C4-2B (cell line): Measurements from ENCODE around the gene THADA.

ENCODE experiments used
- H3K27ac ChIP-seq: fragments of 450-650 bp; 2 replicates; pipeline ENCODE4 v1.5.1; 2017
- ZFX ChIP-seq: fragments of 450-650 bp; IDR thresholded peaks from 2 replicates; pipeline ENCODE4 v1.6.1; 2017
- TF ChIP-seq, protein P1 (sequence below): fragments of 450-650 bp; conservative IDR thresholded peaks from 2 replicates; pipeline ENCODE4 v1.5.1; 2017; ENCODE audit warnings: mild to moderate bottlenecking

THADA gene

DNA sequence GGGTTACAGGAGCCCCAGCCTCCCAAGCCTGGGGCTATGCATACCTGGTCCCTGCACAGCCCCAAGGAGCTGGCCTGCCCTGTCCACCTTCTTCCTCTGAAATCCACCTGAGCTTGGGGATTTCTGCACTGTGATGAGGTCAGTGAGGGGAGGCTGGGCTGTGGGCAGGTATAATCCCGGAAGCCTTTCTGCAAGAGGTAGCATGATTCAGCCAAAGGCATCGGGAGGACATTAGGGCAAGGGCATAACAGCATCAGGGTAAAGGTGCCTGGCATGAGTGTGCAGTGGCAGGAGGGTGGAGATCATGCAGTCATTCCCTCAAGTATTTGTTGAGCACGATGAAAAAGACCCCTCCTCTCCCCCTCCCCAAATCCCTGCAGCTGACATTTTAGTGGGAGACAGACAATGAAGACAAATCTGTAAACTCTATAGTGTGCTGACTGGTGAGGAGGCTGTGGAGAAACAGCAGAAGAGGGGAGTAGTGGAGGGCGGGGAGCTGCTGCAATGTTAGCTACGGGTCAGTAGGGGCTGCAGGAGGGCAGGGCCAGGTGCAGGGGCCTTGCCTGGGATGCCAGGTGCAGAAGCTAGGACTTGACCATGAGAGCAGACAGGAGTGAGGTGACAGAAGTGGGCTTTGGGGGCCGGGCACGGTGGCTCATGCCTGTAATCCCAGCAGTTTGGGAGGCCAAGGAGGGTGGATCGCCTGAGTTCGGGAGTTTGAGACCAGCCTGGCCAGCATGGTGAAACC, 388.1 kb downstream of the THADA start:
- H3K27ac ChIP-seq: no peak overlapping the region
- no peak for TF ChIP-seq ZFX
- TF ChIP-seq, protein P1, sequence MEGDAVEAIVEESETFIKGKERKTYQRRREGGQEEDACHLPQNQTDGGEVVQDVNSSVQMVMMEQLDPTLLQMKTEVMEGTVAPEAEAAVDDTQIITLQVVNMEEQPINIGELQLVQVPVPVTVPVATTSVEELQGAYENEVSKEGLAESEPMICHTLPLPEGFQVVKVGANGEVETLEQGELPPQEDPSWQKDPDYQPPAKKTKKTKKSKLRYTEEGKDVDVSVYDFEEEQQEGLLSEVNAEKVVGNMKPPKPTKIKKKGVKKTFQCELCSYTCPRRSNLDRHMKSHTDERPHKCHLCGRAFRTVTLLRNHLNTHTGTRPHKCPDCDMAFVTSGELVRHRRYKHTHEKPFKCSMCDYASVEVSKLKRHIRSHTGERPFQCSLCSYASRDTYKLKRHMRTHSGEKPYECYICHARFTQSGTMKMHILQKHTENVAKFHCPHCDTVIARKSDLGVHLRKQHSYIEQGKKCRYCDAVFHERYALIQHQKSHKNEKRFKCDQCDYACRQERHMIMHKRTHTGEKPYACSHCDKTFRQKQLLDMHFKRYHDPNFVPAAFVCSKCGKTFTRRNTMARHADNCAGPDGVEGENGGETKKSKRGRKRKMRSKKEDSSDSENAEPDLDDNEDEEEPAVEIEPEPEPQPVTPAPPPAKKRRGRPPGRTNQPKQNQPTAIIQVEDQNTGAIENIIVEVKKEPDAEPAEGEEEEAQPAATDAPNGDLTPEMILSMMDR: no peak

DNA sequence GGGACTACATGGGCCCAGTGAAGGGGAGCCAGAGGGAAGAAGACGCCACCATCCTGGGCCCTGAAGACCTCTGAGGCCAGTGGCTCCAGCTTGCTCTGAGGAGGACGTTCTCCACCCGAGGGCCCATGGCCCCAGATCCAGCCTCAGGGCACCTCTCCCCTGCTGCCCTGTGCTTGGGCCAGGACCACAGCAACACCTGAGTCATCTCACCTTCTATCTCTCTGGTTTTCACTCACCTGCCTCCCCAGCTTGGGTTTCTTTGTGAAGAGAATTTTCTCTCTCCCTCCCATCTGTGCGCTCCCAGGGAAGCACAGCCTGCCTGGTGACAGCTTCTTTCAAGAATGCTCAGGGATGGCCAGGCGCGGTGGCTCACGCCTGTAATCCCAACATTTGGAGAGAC, 389.2 kb downstream of the THADA start:
- no peak overlapping the region for H3K27ac ChIP-seq
- TF ChIP-seq, protein P1: no peak
- TF ChIP-seq ZFX: no peak

DNA sequence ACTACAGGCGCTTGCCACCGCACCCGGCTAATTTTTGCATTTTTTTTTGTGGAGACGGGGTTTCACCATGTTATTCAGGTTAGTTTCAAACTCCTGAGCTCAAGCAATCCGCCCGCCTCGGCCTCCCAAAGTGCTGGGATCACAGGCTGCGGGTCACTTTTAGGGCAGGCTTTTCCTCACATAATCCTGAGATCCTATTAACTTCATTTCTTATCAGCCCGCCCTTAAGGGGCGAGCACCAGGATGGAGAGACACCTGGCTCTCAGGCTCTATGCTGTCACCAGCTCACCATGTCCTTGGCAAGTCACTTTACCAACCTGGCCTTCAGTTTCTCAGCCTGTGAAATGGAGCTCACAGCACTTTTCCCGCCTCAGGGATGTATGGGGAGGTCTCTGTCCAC, 392.5 kb downstream of the THADA start:
- TF ChIP-seq, protein P1: no peak
- TF ChIP-seq ZFX: no peak
- no peak overlapping the region for H3K27ac ChIP-seq

DNA sequence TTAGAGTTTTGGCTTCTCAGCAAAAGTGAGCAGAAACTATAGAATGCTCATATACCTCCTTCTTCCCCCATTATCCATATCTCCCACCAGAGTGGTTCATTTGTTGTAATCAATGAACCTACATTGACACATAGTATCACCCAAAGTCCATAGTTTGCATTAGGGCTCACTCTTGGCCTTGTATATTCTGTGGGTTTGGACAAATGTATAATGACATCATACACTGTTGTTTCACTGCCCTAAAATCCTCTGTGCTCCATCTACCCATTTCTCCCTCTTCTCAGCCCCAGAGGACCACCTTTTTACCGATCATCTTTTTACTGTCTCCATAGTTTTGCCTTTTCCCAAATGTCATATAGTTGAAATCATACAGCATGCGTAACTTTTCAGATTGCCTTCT, 393.5 kb downstream of the THADA start:
- TF ChIP-seq, protein P1: no peak

DNA sequence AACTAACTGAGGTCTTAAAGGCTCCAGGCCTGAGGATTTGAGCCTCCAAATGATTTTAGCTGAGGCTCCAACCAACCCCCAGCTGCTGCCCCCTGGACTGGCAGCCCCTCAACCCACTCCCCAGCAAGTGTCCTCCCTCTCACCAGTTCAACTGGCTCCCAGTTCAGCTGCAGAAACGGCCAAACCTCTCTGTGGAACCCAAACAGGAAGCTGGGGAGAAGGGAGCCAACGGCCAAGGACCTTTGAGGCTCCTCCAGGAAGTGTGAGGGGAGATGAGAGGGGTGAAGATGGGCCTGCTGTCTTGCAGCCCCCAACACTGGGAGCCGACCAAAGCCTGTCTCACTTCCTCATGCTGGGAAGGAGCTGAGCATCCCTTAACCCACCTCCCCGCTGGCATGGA, 394.3 kb downstream of the THADA start:
- TF ChIP-seq, protein P1: no peak
- no peak for TF ChIP-seq ZFX
- no peak overlapping the region for H3K27ac ChIP-seq

More for the DNA sequence above, 393.5 kb downstream of the THADA start:
- no peak overlapping the region for H3K27ac ChIP-seq

DNA sequence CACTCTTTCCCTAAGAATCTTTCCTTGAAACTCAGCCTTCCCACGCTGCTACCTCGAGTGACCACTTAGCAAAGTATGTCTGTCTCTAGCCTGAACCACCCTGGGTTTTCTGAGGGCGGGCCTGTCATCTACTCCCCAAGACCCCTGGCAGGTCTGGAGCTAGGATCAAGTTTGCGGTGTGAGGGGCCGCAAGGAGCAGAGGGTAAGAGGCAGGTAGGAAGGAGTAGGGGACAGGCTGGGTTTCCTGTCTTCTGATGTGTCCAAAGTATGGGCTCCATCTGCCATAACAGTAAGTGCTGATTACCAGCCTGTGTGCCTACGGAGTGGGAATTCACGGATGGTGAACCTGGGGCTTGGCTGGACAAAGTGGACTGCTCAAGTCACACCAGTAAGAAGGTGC, 394.8 kb downstream of the THADA start:
- TF ChIP-seq ZFX: no peak
- TF ChIP-seq, protein P1: no peak
- H3K27ac ChIP-seq: no peak overlapping the region

DNA sequence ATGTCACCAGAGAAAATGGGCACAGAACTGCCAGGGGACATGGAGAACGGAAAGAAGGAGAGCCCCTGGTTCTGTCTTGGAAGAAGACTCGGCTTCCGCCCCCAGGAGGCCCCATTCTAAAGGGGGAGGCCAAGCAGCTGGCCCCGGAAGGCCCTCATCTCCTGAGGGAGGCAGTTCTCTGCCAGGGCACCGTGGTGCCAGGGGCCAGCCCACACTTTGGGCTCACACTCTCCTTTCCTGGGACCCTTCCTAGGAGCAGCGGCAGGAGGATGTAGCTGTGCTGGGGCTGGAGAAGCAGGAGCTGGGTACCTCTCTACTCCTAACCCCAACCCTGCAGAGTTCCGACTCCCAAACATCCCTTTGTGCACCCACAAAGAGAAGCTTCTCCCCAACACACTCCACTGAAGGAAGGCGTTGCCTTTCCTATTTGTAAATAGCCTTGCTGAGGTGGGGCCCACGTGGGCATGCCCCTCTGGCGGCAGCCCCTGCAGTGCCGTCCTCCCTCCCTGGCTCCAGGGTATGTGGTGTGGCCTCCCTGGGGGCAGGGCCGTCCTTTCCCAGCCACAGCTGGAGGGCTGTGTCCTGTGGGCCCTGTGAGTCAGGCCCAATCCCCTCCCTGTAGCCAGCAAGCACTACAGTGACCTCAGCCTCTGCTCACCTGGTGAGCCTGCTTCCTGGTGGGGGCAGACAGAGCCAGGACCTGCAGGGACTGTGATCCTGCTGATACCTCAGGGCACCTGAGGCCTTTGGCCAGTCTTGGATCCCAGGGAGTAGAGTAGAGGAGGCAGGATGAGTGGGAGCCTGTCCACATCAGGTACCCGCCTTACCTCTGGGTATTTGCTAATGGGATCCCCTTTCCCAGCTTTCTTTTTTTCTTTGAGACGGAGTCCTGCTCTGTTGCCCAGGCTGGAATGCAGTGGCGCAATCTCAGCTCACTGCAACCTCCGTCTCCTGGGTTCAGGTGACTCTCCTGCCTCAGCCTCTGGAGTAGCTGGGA, 396.0 kb downstream of the THADA start:
- TF ChIP-seq, protein P1: no peak
- TF ChIP-seq ZFX: no peak
- H3K27ac ChIP-seq: no peak overlapping the region
